Naive thymus-derived CD8-positive, alpha-beta T cell (primary cell): ENCODE measurements around the gene SMIM1. TPM values are rescaled to one million over a fixed set of nuclear protein-coding genes. Genes with fewer than 3 reads are reported as not detected.

ENCODE experiments used
- ATAC-seq, 2 donors: fragments of 150-1000 bp; cut with Tn5 transposase in 1 of 2; sonication (Bioruptor Pico), chemical (Tn5 transposase) in 1 of 2; 1 replicate in 1 of 2; 2 replicates in 1 of 2; pipeline ENCODE4 v1.10.0; 2021; ENCODE audit warnings: mild to moderate bottlenecking in 2 of 2, moderate library complexity in 2 of 2
- POLR2A ChIA-PET: fragments of 350-600 bp; sonication (Branson Sonifier 250); formaldehyde crosslinking; loops from one replicate; lab custom pipeline; 2021; ENCODE audit warnings: antibody characterized with exemption; lab: Charles Lee
- DNase-seq, 10 donors: peaks; one replicate each; pipeline versions ENCODE4 v3.0.0 to v3.0.0-alpha.2; 2020 to 2022
- H3K27ac Mint-ChIP-seq, 10 donors: one replicate each; pipeline ENCODE4 v1.8.0; 2020 to 2022; ENCODE audit warnings: mild to moderate bottlenecking in 10 of 10, mixed read lengths in 10 of 10, moderate library complexity in 4 of 10, inconsistent platforms in 1 of 10
- H3K27me3 Mint-ChIP-seq, 5 donors: one replicate each; pipeline ENCODE4 v1.8.0; 2021 to 2022; ENCODE audit warnings: mixed read lengths in 5 of 5
- H3K36me3 Mint-ChIP-seq, 3 donors: one replicate each; pipeline ENCODE4 v1.8.0; 2020 to 2022; ENCODE audit warnings: mixed read lengths in 3 of 3, mild to moderate bottlenecking in 2 of 3, inconsistent platforms in 1 of 3
- H3K4me1 Mint-ChIP-seq, 4 donors: one replicate each; pipeline ENCODE4 v1.8.0; 2021 to 2022; ENCODE audit warnings: mixed read lengths in 4 of 4
- H3K4me3 Mint-ChIP-seq, 10 donors: one replicate each; pipeline ENCODE4 v1.8.0; 2020 to 2022; ENCODE audit warnings: mild to moderate bottlenecking in 10 of 10, mixed read lengths in 10 of 10, moderate library complexity in 6 of 10, inconsistent platforms in 1 of 10
- H3K9me3 Mint-ChIP-seq, 9 donors: one replicate each; pipeline ENCODE4 v1.8.0; 2020 to 2022; ENCODE audit warnings: mixed read lengths in 9 of 9, mild to moderate bottlenecking in 3 of 9, inconsistent platforms in 1 of 9, moderate library complexity in 1 of 9
- polyA plus RNA-seq, 3 donors: library from polyadenylated mRNA; unstranded; fragments of 300-500 nt; fragmentation: Illumina TruSeq; gene quantifications; one replicate each; pipeline ENCODE4 v1.2.3, GENCODE V29; 2021
- total RNA-seq, 8 experiments: library from RNA in 2 of 8; stranded (reverse) in 2 of 8; gene quantifications; one replicate each; pipeline ENCODE4 v1.2.3 and lab custom pipeline; 2021 to 2026

Gene SMIM1
- total and polyA plus RNA-seq, 5 experiments from 2014 or later, result 1.3 to 5.7 (median 2.3) TPM

DNA sequence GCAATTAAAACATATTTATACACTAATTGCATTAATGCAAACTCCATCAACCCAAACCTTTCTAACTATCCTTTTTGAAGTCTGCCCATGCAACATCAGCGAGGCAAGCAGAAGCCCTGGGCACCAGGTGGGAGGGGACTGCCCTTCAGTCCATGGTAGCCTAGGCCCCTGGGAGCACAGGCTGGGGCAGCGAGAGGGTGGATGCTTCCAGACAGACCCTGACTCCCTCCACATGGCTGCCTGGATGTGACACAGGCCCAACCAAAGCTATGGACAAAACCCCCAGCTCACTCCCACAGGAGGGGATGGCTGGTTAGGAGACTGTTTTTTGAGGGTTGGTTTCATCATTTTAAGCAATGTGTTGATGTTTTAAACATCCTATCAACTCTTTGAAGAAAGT is 41.5 kb downstream of the SMIM1 start:
- POLR2A ChIA-PET, result no interaction called here
- H3K27ac Mint-ChIP-seq, result peak overlapping the region in 1 of 10 donors; percentile 22
- peak in 1 of 10 donors; percentile 16 for DNase-seq
- H3K4me3 Mint-ChIP-seq, result no peak overlapping the region
- H3K4me1 Mint-ChIP-seq, result peaks cover 0 to 2% (median 0%) of the 10 kb centered on the region in 4 donors
- no peaks in the 10 kb centered on the region for H3K9me3 Mint-ChIP-seq
- ATAC-seq, result no peak
- H3K27me3 Mint-ChIP-seq, result no peaks in the 10 kb centered on the region
- H3K36me3 Mint-ChIP-seq, result peaks cover 0 to 27% (median 6%) of the 10 kb centered on the region in 3 donors

DNA sequence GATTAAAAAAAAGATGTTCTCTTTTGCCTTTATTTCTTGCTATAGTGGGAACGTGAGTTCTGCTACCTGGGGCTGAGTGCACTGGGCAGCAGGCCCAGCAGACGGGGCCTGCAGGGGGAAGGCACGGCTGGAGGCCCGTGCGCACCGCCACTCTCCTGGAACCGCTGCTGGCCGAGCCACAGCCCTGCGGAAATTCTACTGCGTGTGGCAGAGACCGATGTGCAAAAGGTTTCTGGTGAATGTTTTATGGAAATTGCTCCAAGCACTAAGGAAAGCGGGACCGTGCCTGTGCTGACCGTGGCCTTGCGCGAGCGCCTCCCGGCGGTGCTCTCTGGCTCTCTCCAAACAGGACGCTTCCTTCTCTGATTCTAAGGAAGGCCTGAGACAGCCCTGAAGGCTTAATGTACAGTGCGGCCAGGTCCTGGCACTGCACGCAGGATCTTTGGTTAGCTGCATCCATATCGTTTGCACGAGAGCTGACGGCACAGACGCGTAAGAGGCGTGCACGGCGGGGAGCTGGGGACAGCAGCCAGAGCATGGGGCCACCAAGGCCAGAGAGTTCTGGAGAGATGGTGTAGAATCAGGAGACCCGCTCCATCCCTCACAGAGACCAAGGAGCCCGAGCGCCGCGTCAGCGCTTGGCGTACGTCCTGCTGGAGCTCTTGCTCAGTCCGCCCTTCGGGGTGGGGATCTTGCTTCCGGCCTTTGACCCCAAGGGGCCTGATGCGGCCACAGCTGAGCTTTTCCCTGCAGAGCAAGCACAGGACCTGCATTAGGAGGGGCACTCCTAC is 42.4 kb downstream of the SMIM1 start:
- no peak overlapping the region for H3K4me3 Mint-ChIP-seq
- H3K9me3 Mint-ChIP-seq, result no peaks in the 10 kb centered on the region
- ATAC-seq (no peak), DNase-seq (peak in 1 of 10 donors; percentile 59)
- H3K4me1 Mint-ChIP-seq, result peaks cover 0 to 2% (median 0%) of the 10 kb centered on the region in 4 donors
- no peaks in the 10 kb centered on the region for H3K27me3 Mint-ChIP-seq
- H3K27ac Mint-ChIP-seq, result peak overlapping the region in 1 of 10 donors; percentile 22
- POLR2A ChIA-PET, result interaction anchor here (1.1 kb wide), 1 partner anchor 43 kb away, joined by 3 read pairs; no protein-coding TSS in a partner anchor
- H3K36me3 Mint-ChIP-seq, result peaks cover 0 to 33% (median 10%) of the 10 kb centered on the region in 3 donors

- no peaks in the 10 kb centered on the region for H3K4me1 Mint-ChIP-seq
- no peaks in the 10 kb centered on the region for H3K9me3 Mint-ChIP-seq
- no peak overlapping the region for H3K4me3 Mint-ChIP-seq
- no peak for ATAC-seq
- POLR2A ChIA-PET, result no interaction called here
- DNase-seq, result peak in 1 of 10 donors; percentile 54
- H3K36me3 Mint-ChIP-seq, result peaks cover 0 to 47% (median 10%) of the 10 kb centered on the region in 3 donors
- no peaks in the 10 kb centered on the region for H3K27me3 Mint-ChIP-seq
- H3K27ac Mint-ChIP-seq, result no peak overlapping the region
Observed at GRCh38 chr1:3816331-3817137, 44.0 kb downstream of the SMIM1 start.

GRCh38 chr1:3817138-3817740 is 44.7 kb downstream of the SMIM1 start:
- DNase-seq (peak in 1 of 10 donors; percentile 50), ATAC-seq (no peak)
- Mint-ChIP-seq H3K4me1 (no peaks in the 10 kb centered on the region), H3K27ac (peak overlapping the region in 1 of 10 donors; percentile 65), H3K27me3 (no peaks in the 10 kb centered on the region), H3K4me3 (no peak overlapping the region), H3K9me3 (no peaks in the 10 kb centered on the region), H3K36me3 (peaks cover 0 to 54% (median 13%) of the 10 kb centered on the region in 3 donors)
- POLR2A ChIA-PET, result no interaction called here

DNA sequence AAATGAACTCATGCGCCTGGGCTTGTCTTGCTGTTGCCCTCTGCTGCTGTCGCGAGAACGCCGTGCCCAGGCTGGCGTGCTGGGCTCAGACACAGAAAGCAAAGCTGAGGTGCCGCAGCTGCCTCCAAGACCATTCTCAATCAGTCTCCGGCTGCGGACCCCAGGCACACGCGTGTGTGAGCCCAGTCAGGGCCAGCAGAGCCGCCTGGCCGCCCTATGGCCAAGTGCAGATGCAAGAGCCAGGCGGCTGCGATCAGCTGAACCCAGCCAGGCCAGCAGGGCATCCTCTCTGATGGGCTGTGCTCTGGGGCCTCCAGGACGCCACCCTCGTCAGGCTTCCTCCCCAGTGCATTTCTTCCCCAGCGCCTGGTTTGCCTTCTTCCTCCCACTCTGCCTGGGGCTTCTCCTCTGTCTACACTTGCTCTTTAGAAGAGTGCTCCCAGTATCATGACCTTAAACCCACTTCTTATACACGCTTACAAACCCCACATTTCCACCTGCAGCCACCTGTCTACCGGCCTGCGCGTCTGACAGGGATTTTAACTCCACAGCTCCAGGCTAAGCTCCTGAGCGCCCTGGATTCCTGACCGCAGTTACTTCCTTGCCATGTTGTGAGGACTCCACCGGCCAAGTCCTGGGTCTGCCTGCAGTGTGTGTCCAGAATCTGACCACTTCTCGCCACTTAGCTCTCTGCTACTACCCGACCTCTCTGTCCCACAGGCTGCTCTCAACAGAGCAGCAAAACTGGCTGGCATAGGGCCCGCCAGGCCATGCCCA is 45.5 kb downstream of the SMIM1 start:
- Mint-ChIP-seq H3K36me3 (peaks cover 0 to 61% (median 13%) of the 10 kb centered on the region in 3 donors), H3K27me3 (no peaks in the 10 kb centered on the region), H3K9me3 (no peaks in the 10 kb centered on the region), H3K4me3 (no peak overlapping the region), H3K27ac (no peak overlapping the region), H3K4me1 (no peaks in the 10 kb centered on the region)
- ATAC-seq (no peak), DNase-seq (peak in 1 of 10 donors; percentile 40)
- POLR2A ChIA-PET, result no interaction called here

- Mint-ChIP-seq H3K4me1 (no peaks in the 10 kb centered on the region), H3K9me3 (peaks cover 0 to 1% (median 0%) of the 10 kb centered on the region in 9 donors), H3K27me3 (no peaks in the 10 kb centered on the region), H3K36me3 (peaks cover 0 to 67% (median 13%) of the 10 kb centered on the region in 3 donors), H3K27ac (peak overlapping the region in 1 of 10 donors; percentile 11), H3K4me3 (no peak overlapping the region)
- no peak for ATAC-seq
- peak in 1 of 10 donors; percentile 41 for DNase-seq
- POLR2A ChIA-PET, result no interaction called here
Observed at GRCh38 chr1:3819771-3820200, 47.2 kb downstream of the SMIM1 start.

DNA sequence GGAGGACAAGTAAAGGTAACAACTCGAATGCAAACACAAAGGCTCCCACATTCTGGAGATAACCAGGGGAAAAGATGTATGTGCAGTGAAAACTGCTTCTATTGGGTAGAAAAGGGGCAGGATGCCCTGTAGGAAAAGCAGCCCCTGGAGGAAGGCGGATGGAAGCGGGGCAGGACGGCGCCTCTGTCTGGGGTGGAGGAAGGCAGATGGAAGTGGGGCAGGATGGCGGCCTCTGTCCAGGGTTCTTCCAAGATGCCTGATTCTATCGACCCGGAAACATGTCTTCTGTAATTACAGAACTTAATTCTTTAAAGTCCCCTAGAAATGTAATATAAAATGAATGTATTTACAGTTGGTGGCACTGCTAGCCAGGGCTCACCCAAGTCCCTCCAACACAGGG is 47.8 kb downstream of the SMIM1 start:
- Mint-ChIP-seq H3K27ac (no peak overlapping the region), H3K4me1 (no peaks in the 10 kb centered on the region), H3K4me3 (no peak overlapping the region), H3K9me3 (peaks cover 0 to 1% (median 0%) of the 10 kb centered on the region in 9 donors), H3K36me3 (peaks cover 0 to 63% (median 13%) of the 10 kb centered on the region in 3 donors), H3K27me3 (no peaks in the 10 kb centered on the region)
- ATAC-seq (no peak), DNase-seq (no peak)
- POLR2A ChIA-PET, result no interaction called here

DNA sequence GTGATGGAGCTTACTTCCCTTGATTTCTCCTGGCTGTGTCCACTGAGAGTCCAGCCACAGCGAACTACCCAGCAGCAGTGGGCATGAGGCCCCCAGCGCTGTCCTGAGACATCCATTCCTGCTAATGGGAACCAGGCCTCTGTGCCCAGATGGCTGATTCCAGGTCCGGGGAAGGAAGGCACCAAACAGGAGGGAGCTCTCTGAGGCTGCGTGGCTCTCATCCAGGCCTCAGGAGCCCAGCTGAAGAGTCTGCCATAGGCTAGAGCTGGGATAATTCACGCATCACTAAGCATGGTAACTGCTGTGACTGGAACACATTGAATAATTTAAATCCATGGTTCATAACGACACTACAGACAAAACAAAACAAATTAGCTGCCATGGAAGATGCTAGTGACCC is 48.5 kb downstream of the SMIM1 start:
- no peak for DNase-seq
- no peaks in the 10 kb centered on the region for H3K4me1 Mint-ChIP-seq
- POLR2A ChIA-PET, result no interaction called here
- no peak for ATAC-seq
- H3K9me3 Mint-ChIP-seq, result peaks cover 0 to 1% (median 0%) of the 10 kb centered on the region in 9 donors
- no peak overlapping the region for H3K4me3 Mint-ChIP-seq
- peaks cover 0 to 63% (median 14%) of the 10 kb centered on the region in 3 donors for H3K36me3 Mint-ChIP-seq
- H3K27me3 Mint-ChIP-seq, result no peaks in the 10 kb centered on the region
- H3K27ac Mint-ChIP-seq, result peak overlapping the region in 1 of 10 donors; percentile 62

- Mint-ChIP-seq H3K4me1 (no peaks in the 10 kb centered on the region), H3K9me3 (peaks cover 0 to 1% (median 0%) of the 10 kb centered on the region in 9 donors)
- POLR2A ChIA-PET, result no interaction called here
Observed at GRCh38 chr1:3821447-3821846, 48.9 kb downstream of the SMIM1 start.

DNA sequence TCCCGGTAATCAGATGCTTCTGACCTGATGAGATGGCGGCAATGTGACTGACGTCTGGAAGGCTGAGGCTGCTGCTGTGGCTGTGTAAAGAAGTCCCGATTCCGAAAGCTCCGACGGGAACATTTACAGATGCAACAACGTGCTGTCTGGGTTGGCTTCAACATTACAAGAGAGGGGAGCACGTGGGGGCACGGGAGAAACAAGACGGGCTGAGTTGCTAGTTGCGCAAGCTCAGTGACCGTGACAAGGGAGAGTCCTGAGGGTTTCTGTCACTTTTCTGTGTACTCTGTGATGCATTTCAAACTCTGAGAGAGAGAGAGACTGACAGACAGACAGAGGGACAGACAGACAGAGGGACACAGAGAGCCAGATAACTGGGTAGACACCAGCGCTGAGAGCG is 49.4 kb downstream of the SMIM1 start:
- no peaks in the 10 kb centered on the region for H3K4me1 Mint-ChIP-seq
- peaks cover 0 to 1% (median 0%) of the 10 kb centered on the region in 9 donors for H3K9me3 Mint-ChIP-seq
- H3K36me3 Mint-ChIP-seq, result peaks cover 0 to 67% (median 14%) of the 10 kb centered on the region in 3 donors
- DNase-seq (no peak), ATAC-seq (no peak)
- POLR2A ChIA-PET, result interaction anchor here (0.7 kb wide), 1 partner anchor 36 kb away, joined by 4 read pairs; no protein-coding TSS in a partner anchor
- H3K27me3 Mint-ChIP-seq, result no peaks in the 10 kb centered on the region
- no peak overlapping the region for H3K4me3 Mint-ChIP-seq
- H3K27ac Mint-ChIP-seq, result no peak overlapping the region

More at GRCh38 chr1:3821447-3821846, 48.9 kb downstream of the SMIM1 start:
- no peak overlapping the region for H3K4me3 Mint-ChIP-seq
- H3K27ac Mint-ChIP-seq, result peak overlapping the region in 1 of 10 donors; percentile 62
- DNase-seq, result no peak
- H3K36me3 Mint-ChIP-seq, result peaks cover 0 to 64% (median 14%) of the 10 kb centered on the region in 3 donors
- no peaks in the 10 kb centered on the region for H3K27me3 Mint-ChIP-seq
- no peak for ATAC-seq

DNA sequence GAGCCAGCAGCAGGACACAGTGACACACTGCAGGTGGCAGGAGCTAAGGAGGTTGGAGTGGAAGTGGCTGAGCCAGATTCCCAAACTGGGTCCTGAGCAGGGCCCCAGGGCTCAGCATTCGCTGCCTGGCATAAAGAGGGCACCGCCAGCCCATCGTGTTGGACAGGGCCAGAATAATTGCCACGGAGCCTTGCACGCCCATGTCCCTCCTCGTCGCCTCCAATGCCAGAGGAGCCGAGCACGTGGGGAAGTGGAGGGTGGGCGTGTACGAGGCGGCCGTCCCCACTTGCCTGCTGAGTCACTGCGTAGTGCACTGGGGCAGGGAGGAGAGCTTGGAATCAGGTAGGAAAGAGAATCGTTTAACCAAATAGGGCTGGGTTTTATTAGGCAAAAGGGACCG is 49.9 kb downstream of the SMIM1 start:
- H3K36me3 Mint-ChIP-seq, result peaks cover 0 to 71% (median 14%) of the 10 kb centered on the region in 3 donors
- ATAC-seq, result no peak
- no peak overlapping the region for H3K27ac Mint-ChIP-seq
- H3K4me1 Mint-ChIP-seq, result no peaks in the 10 kb centered on the region
- H3K4me3 Mint-ChIP-seq, result no peak overlapping the region
- peak in 1 of 10 donors; percentile 22 for DNase-seq
- POLR2A ChIA-PET, result interaction anchor here (0.7 kb wide), 1 partner anchor 36 kb away, joined by 4 read pairs; no protein-coding TSS in a partner anchor
- peaks cover 0 to 1% (median 0%) of the 10 kb centered on the region in 9 donors for H3K9me3 Mint-ChIP-seq
- H3K27me3 Mint-ChIP-seq, result no peaks in the 10 kb centered on the region

GRCh38 chr1:3824650-3825049 is 52.1 kb downstream of the SMIM1 start:
- Mint-ChIP-seq H3K36me3 (peaks cover 0 to 83% (median 13%) of the 10 kb centered on the region in 3 donors), H3K27me3 (no peaks in the 10 kb centered on the region), H3K27ac (no peak overlapping the region), H3K4me3 (no peak overlapping the region), H3K9me3 (peaks cover 0 to 1% (median 0%) of the 10 kb centered on the region in 9 donors), H3K4me1 (no peaks in the 10 kb centered on the region)
- POLR2A ChIA-PET, result no interaction called here
- ATAC-seq, result no peak
- no peak for DNase-seq
